ENCODE measurements around the gene SCPEP1. TPM values are rescaled to one million over a fixed set of nuclear protein-coding genes. Genes with fewer than 3 reads are reported as not detected.
"Not testable (repeated sequence)": the region's sequence is repeated elsewhere in the genome, so short reads cannot be mapped to it uniquely, and the experiment has no call there.

Gene SCPEP1
- total RNA-seq, 2 donors from 2014 or later = 13.7 to 22.9 TPM

DNA sequence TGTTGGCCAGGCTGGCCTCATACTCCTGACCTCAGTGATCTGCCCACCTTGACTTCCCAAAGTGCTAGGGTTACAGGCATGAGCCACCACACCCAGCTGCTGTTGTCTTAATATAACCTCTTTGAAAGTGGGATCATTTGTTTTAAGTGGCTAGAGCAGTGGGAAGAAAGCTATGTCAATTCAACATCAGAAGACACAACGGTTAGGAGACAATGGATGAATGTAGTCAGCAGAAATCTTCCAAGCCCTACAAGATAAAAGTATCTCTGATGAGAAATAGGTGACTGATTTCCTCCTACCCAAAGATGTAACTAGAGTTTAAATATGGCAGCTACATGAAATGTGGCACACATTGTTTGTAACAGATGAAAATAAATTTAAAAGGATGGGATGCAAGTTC, 44.1 kb upstream of the SCPEP1 start:
- intact Hi-C loops (cut with DNase I) = no loop called here
- Histone ChIP-seq H3K27ac (no peak overlapping the region), H3K36me3 (no peaks in the 10 kb centered on the region), H3K9me3 (no peaks in the 10 kb centered on the region), H3K9ac (ENCODE audit: low read depth in 2 of 2, low read length in 2 of 2) (no peak overlapping the region), H3K4me3 (no peak overlapping the region), H3K4me1 (no peaks in the 10 kb centered on the region), H3K27me3 (no peaks in the 10 kb centered on the region)
- TF ChIP-seq, protein P1, sequence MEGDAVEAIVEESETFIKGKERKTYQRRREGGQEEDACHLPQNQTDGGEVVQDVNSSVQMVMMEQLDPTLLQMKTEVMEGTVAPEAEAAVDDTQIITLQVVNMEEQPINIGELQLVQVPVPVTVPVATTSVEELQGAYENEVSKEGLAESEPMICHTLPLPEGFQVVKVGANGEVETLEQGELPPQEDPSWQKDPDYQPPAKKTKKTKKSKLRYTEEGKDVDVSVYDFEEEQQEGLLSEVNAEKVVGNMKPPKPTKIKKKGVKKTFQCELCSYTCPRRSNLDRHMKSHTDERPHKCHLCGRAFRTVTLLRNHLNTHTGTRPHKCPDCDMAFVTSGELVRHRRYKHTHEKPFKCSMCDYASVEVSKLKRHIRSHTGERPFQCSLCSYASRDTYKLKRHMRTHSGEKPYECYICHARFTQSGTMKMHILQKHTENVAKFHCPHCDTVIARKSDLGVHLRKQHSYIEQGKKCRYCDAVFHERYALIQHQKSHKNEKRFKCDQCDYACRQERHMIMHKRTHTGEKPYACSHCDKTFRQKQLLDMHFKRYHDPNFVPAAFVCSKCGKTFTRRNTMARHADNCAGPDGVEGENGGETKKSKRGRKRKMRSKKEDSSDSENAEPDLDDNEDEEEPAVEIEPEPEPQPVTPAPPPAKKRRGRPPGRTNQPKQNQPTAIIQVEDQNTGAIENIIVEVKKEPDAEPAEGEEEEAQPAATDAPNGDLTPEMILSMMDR (IDR thresholded peaks at IDR 0.05) = no peak
- no peak for DNase-seq

DNA sequence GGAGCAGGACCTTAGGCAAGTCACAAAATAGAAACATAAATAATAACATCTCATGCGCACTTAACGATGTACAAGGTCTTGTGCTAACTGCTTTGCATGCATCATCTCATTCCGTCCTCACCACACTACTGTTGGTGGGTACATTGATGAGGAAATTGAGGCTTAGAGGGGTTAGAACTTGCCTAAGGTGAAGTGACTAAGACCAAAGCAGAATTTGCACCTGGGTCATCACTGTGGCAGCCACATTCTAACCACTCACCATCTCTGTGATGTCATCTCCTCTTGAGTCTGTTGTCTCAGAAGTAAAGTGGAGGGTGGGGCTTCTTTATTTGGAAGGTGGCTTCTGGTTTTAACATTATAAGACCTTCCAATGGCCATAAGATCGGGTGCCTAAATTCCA, 43.7 kb upstream of the SCPEP1 start:
- Histone ChIP-seq H3K4me1 (no peaks in the 10 kb centered on the region), H3K9ac (ENCODE audit: low read depth in 2 of 2, low read length in 2 of 2) (no peak overlapping the region), H3K9me3 (no peaks in the 10 kb centered on the region), H3K27ac (no peak overlapping the region), H3K4me3 (no peak overlapping the region), H3K27me3 (no peaks in the 10 kb centered on the region), H3K36me3 (no peaks in the 10 kb centered on the region)
- TF ChIP-seq, protein P1 (IDR thresholded peaks at IDR 0.05) = no peak
- intact Hi-C loops (cut with DNase I) = no loop called here
- no peak for DNase-seq

DNA sequence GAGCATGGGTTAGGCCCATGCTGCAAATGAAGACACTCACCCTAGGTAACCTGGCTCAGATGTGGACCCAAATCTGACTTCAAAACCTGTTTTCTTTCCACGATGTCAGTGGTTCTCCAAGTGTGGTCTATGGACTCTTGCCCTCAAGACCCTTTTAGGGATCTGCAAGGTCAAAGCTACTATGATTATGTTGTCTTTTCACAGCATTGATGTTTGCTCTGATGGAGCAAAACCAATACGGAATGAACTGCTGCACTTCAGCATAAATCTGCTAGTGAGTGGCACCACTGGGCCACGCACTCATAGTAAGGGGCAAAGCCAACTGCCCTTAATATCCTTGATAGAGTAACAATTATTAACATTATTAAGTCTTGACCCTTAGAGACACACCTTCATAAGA, 42.5 kb upstream of the SCPEP1 start:
- H3K4me1 ChIP-seq = no peaks in the 10 kb centered on the region
- no peaks in the 10 kb centered on the region for H3K9me3 ChIP-seq
- H3K9ac ChIP-seq (ENCODE audit: low read depth in 2 of 2, low read length in 2 of 2) = no peak overlapping the region
- H3K27ac ChIP-seq = no peak overlapping the region
- H3K36me3 ChIP-seq = no peaks in the 10 kb centered on the region
- intact Hi-C loops (cut with DNase I) = no loop called here
- TF ChIP-seq, protein P1 (IDR thresholded peaks at IDR 0.05) = no peak
- DNase-seq = no peak
- H3K4me3 ChIP-seq = no peak overlapping the region
- no peaks in the 10 kb centered on the region for H3K27me3 ChIP-seq

DNA sequence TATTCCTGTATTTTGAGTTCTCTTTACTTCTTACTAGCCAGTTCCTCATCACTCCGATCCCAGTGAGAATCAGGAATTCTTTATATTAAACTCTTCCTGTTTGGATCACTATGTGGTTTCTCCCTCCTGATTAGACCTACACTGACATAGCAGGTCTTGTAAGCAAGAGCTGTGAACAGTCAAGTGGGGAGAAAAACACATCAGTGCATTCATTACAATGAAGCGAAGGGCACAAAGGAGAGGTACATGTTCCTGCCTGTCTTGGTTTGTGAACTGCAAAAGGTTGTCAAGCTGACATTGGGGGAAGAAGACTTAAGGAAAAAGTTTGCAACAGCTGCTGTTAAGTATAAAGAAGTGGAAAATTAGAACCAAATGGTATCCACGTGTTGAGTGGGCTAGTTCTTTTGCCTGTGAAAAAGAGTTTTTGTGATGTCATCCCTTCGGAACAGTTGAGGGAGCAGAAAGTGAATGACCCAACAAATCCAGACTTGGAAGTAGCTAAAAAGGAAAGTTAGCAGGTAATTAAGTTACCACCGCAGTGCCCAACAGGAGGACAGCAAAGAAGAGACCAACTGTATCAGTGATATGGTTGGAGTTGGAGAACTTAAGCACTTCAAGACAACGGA, 41.1 kb upstream of the SCPEP1 start:
- no peaks in the 10 kb centered on the region for H3K9me3 ChIP-seq
- H3K4me1 ChIP-seq = no peaks in the 10 kb centered on the region
- no peak overlapping the region for H3K4me3 ChIP-seq
- intact Hi-C loops (cut with DNase I) = no loop called here
- H3K9ac ChIP-seq (ENCODE audit: low read depth in 2 of 2, low read length in 2 of 2) = no peak overlapping the region
- no peaks in the 10 kb centered on the region for H3K27me3 ChIP-seq
- DNase-seq = no peak
- no peaks in the 10 kb centered on the region for H3K36me3 ChIP-seq
- TF ChIP-seq, protein P1 (IDR thresholded peaks at IDR 0.05) = no peak
- H3K27ac ChIP-seq = no peak overlapping the region

DNA sequence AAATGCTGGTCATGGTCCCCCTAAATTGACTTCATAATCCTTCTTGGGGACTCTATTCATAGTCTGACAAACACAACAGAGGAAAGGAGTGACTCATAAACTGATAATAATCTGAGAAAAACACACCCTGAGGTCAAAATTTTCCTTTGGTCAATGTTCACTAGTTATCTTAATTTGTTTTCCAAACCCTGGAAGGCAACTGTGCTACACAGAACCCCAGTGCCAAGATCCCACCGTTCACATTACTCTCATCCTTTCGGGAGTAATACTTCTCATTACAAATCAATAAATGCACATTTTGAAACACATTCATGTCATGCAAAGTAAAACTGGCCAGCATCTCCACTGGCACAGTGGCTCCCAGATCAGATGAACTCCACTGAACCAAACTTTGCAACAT, 40.2 kb upstream of the SCPEP1 start:
- no peak overlapping the region for H3K4me3 ChIP-seq
- H3K27ac ChIP-seq = no peak overlapping the region
- no peaks in the 10 kb centered on the region for H3K4me1 ChIP-seq
- TF ChIP-seq, protein P1 (IDR thresholded peaks at IDR 0.05) = no peak
- H3K9me3 ChIP-seq = no peaks in the 10 kb centered on the region
- DNase-seq = no peak
- no peaks in the 10 kb centered on the region for H3K27me3 ChIP-seq
- H3K36me3 ChIP-seq = no peaks in the 10 kb centered on the region
- intact Hi-C loops (cut with DNase I) = loop anchor here (2.0 kb wide), 1 partner anchor 117 kb away; no protein-coding TSS in a partner anchor
- no peak overlapping the region for H3K9ac ChIP-seq (ENCODE audit: low read depth in 2 of 2, low read length in 2 of 2)

DNA sequence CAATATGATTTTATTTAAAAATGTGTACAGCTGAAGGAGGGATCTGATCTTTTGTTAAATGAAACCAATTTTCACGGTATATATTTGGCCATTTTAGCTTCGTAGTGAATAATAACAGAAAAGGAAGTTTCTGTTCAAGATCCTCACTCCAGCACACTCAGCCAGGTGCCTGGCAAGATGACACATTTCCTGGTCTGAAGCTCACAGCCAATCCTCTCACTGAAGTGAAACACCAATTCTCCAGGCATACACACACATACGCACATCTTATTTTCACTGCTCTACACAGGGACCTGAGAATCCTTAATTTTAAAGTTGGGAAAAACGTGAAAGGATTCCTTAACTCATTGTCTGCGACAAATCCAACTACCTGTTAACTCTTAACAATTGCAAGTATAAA, 39.7 kb upstream of the SCPEP1 start:
- not testable (repeated sequence) for H3K9me3 ChIP-seq; H3K27me3 ChIP-seq; DNase-seq; H3K4me1 ChIP-seq; H3K4me3 ChIP-seq; H3K27ac ChIP-seq; H3K9ac ChIP-seq (ENCODE audit: low read depth in 2 of 2, low read length in 2 of 2); H3K36me3 ChIP-seq
- intact Hi-C loops (cut with DNase I) = loop anchor here (2.0 kb wide), 1 partner anchor 117 kb away; no protein-coding TSS in a partner anchor

Measured in colonic mucosa (tissue), 4 donors.